ENCODE results near the gene A2ML1. TPM values are rescaled to one million over a fixed set of nuclear protein-coding genes. Genes with fewer than 3 reads are reported as not detected.
A peak's percentile ranks its signal among the peaks of the same experiment; 100 is the strongest.
"Not testable (repeated sequence)": the region's sequence is repeated elsewhere in the genome, so short reads cannot be mapped to it uniquely, and the experiment has no call there.

A2ML1 gene
- polyA plus RNA-seq, 3 donors: not detected

GRCh38 chr12:8784290-8784888 lies 38.0 kb upstream of the A2ML1 start:
- Histone ChIP-seq H2AFZ (ENCODE audit: insufficient read depth, low read depth, low read length, poor library complexity, severe bottlenecking) (no peak overlapping the region), H3K4me1 (ENCODE audit: control insufficient read depth in 1 of 2, insufficient read depth in 2 of 2, low read length in 2 of 2) (no peaks in the 10 kb centered on the region), H3K79me2 (ENCODE audit: insufficient read depth, low read length) (no peaks in the 10 kb centered on the region), H3K27me3 (ENCODE audit: control insufficient read depth in 2 of 2, insufficient read depth in 2 of 2, low read length in 2 of 2) (no peaks in the 10 kb centered on the region), H3K4me3 (replicated peaks in 1 of 3; ENCODE audit: low read depth in 2 of 3, low read length in 3 of 3) (no peak overlapping the region), H3K27ac (ENCODE audit: low read depth in 1 of 2, low read length in 2 of 2) (no peak overlapping the region), H3K9ac (ENCODE audit: insufficient read depth, low read length, poor library complexity, severe bottlenecking) (no peak overlapping the region), H3K4me2 (replicated peaks; ENCODE audit: extremely low read depth, low read length, poor library complexity, severe bottlenecking) (no peak overlapping the region), H3K9me3 (replicated peaks in 1 of 2; ENCODE audit: control insufficient read depth in 1 of 2, insufficient read depth in 1 of 2, low read length in 2 of 2) (no peaks in the 10 kb centered on the region), H3K36me3 (replicated peaks in 1 of 2; ENCODE audit: control insufficient read depth in 1 of 2, insufficient read depth in 2 of 2, low read length in 2 of 2) (no peaks in the 10 kb centered on the region), H4K20me1 (ENCODE audit: insufficient read depth, low read length) (no peaks in the 10 kb centered on the region)
- H3K27me3 Mint-ChIP-seq (ENCODE audit: low read depth in 3 of 3): peaks cover 0 to 2% (median 0%) of the 10 kb centered on the region in 3 donors
- H3K27ac Mint-ChIP-seq: peak overlapping the region in 1 of 7 donors; percentile 21
- H3K4me3 Mint-ChIP-seq: no peak overlapping the region
- H3K36me3 Mint-ChIP-seq: peaks cover 3 to 8% of the 10 kb centered on the region in 2 donors
- no peak for DNase-seq
- no peaks in the 10 kb centered on the region for H3K4me1 Mint-ChIP-seq
- peaks cover 0 to 4% (median 0%) of the 10 kb centered on the region in 7 donors for H3K9me3 Mint-ChIP-seq
- intact Hi-C loops (cut with micrococcal nuclease): no loop called here
- TF ChIP-seq CTCF (IDR thresholded peaks at IDR 0.05): no peak

- Mint-ChIP-seq H3K36me3 (peaks cover 3 to 8% of the 10 kb centered on the region in 2 donors), H3K4me1 (no peaks in the 10 kb centered on the region), H3K27ac (no peak overlapping the region), H3K27me3 (ENCODE audit: low read depth in 3 of 3) (peaks cover 0 to 2% (median 0%) of the 10 kb centered on the region in 3 donors), H3K4me3 (no peak overlapping the region), H3K9me3 (peaks cover 0 to 4% (median 0%) of the 10 kb centered on the region in 7 donors)
- H4K20me1 ChIP-seq (ENCODE audit: insufficient read depth, low read length): no peaks in the 10 kb centered on the region
- H3K27ac ChIP-seq (ENCODE audit: low read depth in 1 of 2, low read length in 2 of 2): no peak overlapping the region
- no peak overlapping the region for H2AFZ ChIP-seq (ENCODE audit: insufficient read depth, low read depth, low read length, poor library complexity, severe bottlenecking)
- H3K9me3 ChIP-seq (replicated peaks in 1 of 2; ENCODE audit: control insufficient read depth in 1 of 2, insufficient read depth in 1 of 2, low read length in 2 of 2): no peaks in the 10 kb centered on the region
- no peak for DNase-seq
- no peaks in the 10 kb centered on the region for H3K36me3 ChIP-seq (replicated peaks in 1 of 2; ENCODE audit: control insufficient read depth in 1 of 2, insufficient read depth in 2 of 2, low read length in 2 of 2)
- TF ChIP-seq CTCF (IDR thresholded peaks at IDR 0.05): no peak
- H3K27me3 ChIP-seq (ENCODE audit: control insufficient read depth in 2 of 2, insufficient read depth in 2 of 2, low read length in 2 of 2): no peaks in the 10 kb centered on the region
- no peak overlapping the region for H3K9ac ChIP-seq (ENCODE audit: insufficient read depth, low read length, poor library complexity, severe bottlenecking)
- no peak overlapping the region for H3K4me3 ChIP-seq (replicated peaks in 1 of 3; ENCODE audit: low read depth in 2 of 3, low read length in 3 of 3)
- no peak overlapping the region for H3K4me2 ChIP-seq (replicated peaks; ENCODE audit: extremely low read depth, low read length, poor library complexity, severe bottlenecking)
- no peaks in the 10 kb centered on the region for H3K4me1 ChIP-seq (ENCODE audit: control insufficient read depth in 1 of 2, insufficient read depth in 2 of 2, low read length in 2 of 2)
- intact Hi-C loops (cut with micrococcal nuclease): no loop called here
- WGBS (ENCODE audit: insufficient coverage): 93% methylated on average over 2 of the region's 4 CpGs
- no peaks in the 10 kb centered on the region for H3K79me2 ChIP-seq (ENCODE audit: insufficient read depth, low read length)
Measured at GRCh38 chr12:8785499-8785898, 36.9 kb upstream of the A2ML1 start.

GRCh38 chr12:8787206-8787605 lies 35.2 kb upstream of the A2ML1 start:
- H4K20me1 ChIP-seq (ENCODE audit: insufficient read depth, low read length); H3K4me3 ChIP-seq (replicated peaks in 1 of 3; ENCODE audit: low read depth in 2 of 3, low read length in 3 of 3); H3K4me1 Mint-ChIP-seq; H3K27me3 Mint-ChIP-seq (ENCODE audit: low read depth in 3 of 3); H3K9me3 Mint-ChIP-seq; H3K9me3 ChIP-seq (replicated peaks in 1 of 2; ENCODE audit: control insufficient read depth in 1 of 2, insufficient read depth in 1 of 2, low read length in 2 of 2); H3K79me2 ChIP-seq (ENCODE audit: insufficient read depth, low read length); H3K36me3 Mint-ChIP-seq; H2AFZ ChIP-seq (ENCODE audit: insufficient read depth, low read depth, low read length, poor library complexity, severe bottlenecking); DNase-seq; H3K9ac ChIP-seq (ENCODE audit: insufficient read depth, low read length, poor library complexity, severe bottlenecking); H3K27ac Mint-ChIP-seq; H3K27ac ChIP-seq (ENCODE audit: low read depth in 1 of 2, low read length in 2 of 2); H3K36me3 ChIP-seq (replicated peaks in 1 of 2; ENCODE audit: control insufficient read depth in 1 of 2, insufficient read depth in 2 of 2, low read length in 2 of 2); H3K27me3 ChIP-seq (ENCODE audit: control insufficient read depth in 2 of 2, insufficient read depth in 2 of 2, low read length in 2 of 2); H3K4me3 Mint-ChIP-seq; H3K4me2 ChIP-seq (replicated peaks; ENCODE audit: extremely low read depth, low read length, poor library complexity, severe bottlenecking); H3K4me1 ChIP-seq (ENCODE audit: control insufficient read depth in 1 of 2, insufficient read depth in 2 of 2, low read length in 2 of 2); intact Hi-C loops (cut with micrococcal nuclease): not testable (repeated sequence)
- 97% methylated on average over 19 of the region's 28 CpGs for WGBS (ENCODE audit: insufficient coverage)
